Nephron progenitor cell (in vitro differentiated cells): ENCODE data around the gene HCFC2.
A peak's percentile ranks its signal among the peaks of the same experiment; 100 is the strongest.

Source experiments
- DNase-seq: peaks from one replicate; pipeline ENCODE4 v3.0.0; 2021
- H3K27ac Mint-ChIP-seq: 2 replicates; pipeline ENCODE4 v1.8.0; 2021; ENCODE audit warnings: mild to moderate bottlenecking, moderate library complexity, mixed read lengths
- H3K27me3 Mint-ChIP-seq: 2 replicates; pipeline ENCODE4 v1.8.0; 2021; ENCODE audit warnings: mild to moderate bottlenecking, low read depth, mixed read lengths; ENCODE audit not compliant: poor library complexity
- H3K36me3 Mint-ChIP-seq: 2 replicates; pipeline ENCODE4 v1.8.0; 2021; ENCODE audit warnings: low read depth, mixed read lengths
- H3K4me1 Mint-ChIP-seq: 2 replicates; pipeline ENCODE4 v1.8.0; 2021; ENCODE audit warnings: mixed read lengths
- H3K4me3 Mint-ChIP-seq: 2 replicates; pipeline ENCODE4 v1.8.0; 2021; ENCODE audit warnings: mild to moderate bottlenecking, moderate library complexity, mixed read lengths
- H3K9me3 Mint-ChIP-seq: 2 replicates; pipeline ENCODE4 v1.8.0; 2021; ENCODE audit warnings: mild to moderate bottlenecking, moderate library complexity, mixed read lengths
- CTCF ChIP-seq: fragments of 200-600 bp; sonication (generic); IDR thresholded peaks from 2 replicates; pipeline ENCODE4 v1.5.0; 2021; ENCODE audit warnings: antibody characterized with exemption

The HCFC2 gene

GRCh38 chr12:104136577-104136976, 72.2 kb downstream of the HCFC2 start:
- Mint-ChIP-seq H3K9me3 (no peaks in the 10 kb centered on the region), H3K36me3 (peaks cover 9% of the 10 kb centered on the region), H3K4me1 (peaks cover 17% of the 10 kb centered on the region), H3K27me3 (peaks cover 4% of the 10 kb centered on the region), H3K27ac (peak overlapping the region; percentile 94), H3K4me3 (peak overlapping the region; percentile 91)
- no peak for DNase-seq
- no peak for TF ChIP-seq CTCF

- peak overlapping the region; percentile 94 for H3K27ac Mint-ChIP-seq
- no peaks in the 10 kb centered on the region for H3K9me3 Mint-ChIP-seq
- peaks cover 4% of the 10 kb centered on the region for H3K27me3 Mint-ChIP-seq
- peak overlapping the region; percentile 91 for H3K4me3 Mint-ChIP-seq
- peaks cover 5% of the 10 kb centered on the region for H3K36me3 Mint-ChIP-seq
- peaks cover 13% of the 10 kb centered on the region for H3K4me1 Mint-ChIP-seq
- DNase-seq: peak; percentile 68
- TF ChIP-seq CTCF: no peak
Observed at GRCh38 chr12:104137001-104137901, 72.9 kb downstream of the HCFC2 start.

DNA sequence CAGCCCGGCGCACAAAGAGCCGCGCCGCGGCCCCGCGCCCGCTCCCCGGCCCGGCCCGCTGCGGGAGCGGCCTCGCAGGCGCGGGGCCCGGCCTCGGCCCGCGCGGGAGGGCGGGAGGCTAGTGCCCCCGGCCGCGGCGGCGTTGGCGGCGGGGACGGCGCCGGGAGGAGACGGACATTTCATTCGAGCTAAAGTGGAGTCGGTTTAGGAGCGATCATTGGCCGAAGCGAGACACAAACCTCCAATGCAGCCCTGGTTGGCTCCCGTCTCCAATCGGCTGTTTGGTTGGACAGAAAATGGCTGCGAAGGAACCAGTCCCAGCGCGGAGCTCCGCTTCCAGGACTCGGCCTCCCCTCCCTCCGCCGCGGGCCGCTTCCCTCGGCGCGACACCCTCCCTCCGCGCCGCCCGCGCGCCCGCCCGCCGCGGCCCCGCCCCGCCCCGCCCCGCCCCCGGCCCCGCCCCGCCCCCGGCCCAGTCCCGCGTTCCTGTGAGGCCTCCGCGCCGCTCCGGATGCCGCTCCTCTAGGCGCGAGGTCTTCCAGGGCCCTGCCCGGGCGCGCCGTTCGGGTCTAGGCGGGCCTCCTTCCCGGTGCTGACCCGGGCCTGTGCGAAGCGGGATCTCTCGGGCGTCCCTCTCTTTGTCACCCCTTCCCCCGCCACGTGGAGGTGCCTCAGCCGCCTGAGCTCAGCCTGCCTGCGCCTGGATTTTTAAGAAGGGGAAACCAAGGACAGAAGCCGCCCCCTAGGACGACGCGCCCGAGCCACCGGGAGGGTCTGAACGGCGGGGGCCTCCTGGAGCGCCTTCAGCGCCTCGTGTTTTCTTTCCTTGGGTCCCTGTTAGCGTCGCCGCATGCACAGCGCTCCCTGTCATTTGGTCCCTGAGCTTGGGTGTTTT, 73.8 kb downstream of the HCFC2 start, which contains the start of gene NFYB:
Gene NFYB (minus strand): TSS at position 309 of the 895 bp plus-strand sequence. CDS start 2,757 bp downstream, outside the sequence.
- no peaks in the 10 kb centered on the region for H3K36me3 Mint-ChIP-seq
- TF ChIP-seq CTCF: no peak
- peaks cover 4% of the 10 kb centered on the region for H3K27me3 Mint-ChIP-seq
- H3K4me3 Mint-ChIP-seq: peak within 1 kb of the TSS; percentile 91
- H3K9me3 Mint-ChIP-seq: no peaks in the 10 kb centered on the region
- H3K27ac Mint-ChIP-seq: peak within 1 kb of the TSS; percentile 94
- peak; percentile 89 for DNase-seq
- H3K4me1 Mint-ChIP-seq: peaks cover 7% of the 10 kb centered on the region

GRCh38 chr12:104138797-104139152, 74.4 kb downstream of the HCFC2 start:
- H3K27ac Mint-ChIP-seq: peak overlapping the region; percentile 49
- H3K27me3 Mint-ChIP-seq: peaks cover 4% of the 10 kb centered on the region
- no peaks in the 10 kb centered on the region for H3K36me3 Mint-ChIP-seq
- no peaks in the 10 kb centered on the region for H3K9me3 Mint-ChIP-seq
- DNase-seq: peak; percentile 31
- peaks cover 7% of the 10 kb centered on the region for H3K4me1 Mint-ChIP-seq
- TF ChIP-seq CTCF: no peak
- H3K4me3 Mint-ChIP-seq: peak overlapping the region; percentile 73

DNA sequence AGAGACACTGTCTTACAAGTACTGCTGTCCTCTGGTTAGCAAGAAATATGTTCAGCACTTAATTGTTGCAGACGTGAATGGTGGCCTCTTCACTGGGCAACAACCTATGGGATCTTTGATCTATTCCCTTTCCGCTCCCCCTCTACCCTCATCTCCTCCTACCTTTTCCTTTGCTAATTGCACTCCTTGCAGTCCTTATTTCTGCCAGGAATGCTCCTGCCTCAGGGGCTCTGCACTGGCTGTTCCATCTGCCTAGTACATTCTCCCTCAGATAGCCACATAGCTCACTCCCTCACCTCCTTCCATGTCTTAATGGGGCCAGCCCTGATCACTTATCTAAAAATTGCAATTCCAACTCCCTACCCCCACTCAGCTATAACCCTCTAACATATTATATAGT, 78.2 kb downstream of the HCFC2 start:
- H3K36me3 Mint-ChIP-seq: no peaks in the 10 kb centered on the region
- H3K27me3 Mint-ChIP-seq: peaks cover 4% of the 10 kb centered on the region
- peaks cover 7% of the 10 kb centered on the region for H3K4me1 Mint-ChIP-seq
- H3K9me3 Mint-ChIP-seq: peaks cover 10% of the 10 kb centered on the region
- DNase-seq: no peak
- H3K27ac Mint-ChIP-seq: no peak overlapping the region
- no peak overlapping the region for H3K4me3 Mint-ChIP-seq
- TF ChIP-seq CTCF: no peak
